ENCODE data around the gene NCR3LG1. TPM values are rescaled to one million over a fixed set of nuclear protein-coding genes. Genes with fewer than 3 reads are reported as not detected.

Gene NCR3LG1
- total and polyA plus RNA-seq, 9 of the 15 experiments (the other 6 are each of a cell fraction or from before 2014, with no cell fraction given) = 4.1 to 39.8 (median 25.1) TPM

DNA sequence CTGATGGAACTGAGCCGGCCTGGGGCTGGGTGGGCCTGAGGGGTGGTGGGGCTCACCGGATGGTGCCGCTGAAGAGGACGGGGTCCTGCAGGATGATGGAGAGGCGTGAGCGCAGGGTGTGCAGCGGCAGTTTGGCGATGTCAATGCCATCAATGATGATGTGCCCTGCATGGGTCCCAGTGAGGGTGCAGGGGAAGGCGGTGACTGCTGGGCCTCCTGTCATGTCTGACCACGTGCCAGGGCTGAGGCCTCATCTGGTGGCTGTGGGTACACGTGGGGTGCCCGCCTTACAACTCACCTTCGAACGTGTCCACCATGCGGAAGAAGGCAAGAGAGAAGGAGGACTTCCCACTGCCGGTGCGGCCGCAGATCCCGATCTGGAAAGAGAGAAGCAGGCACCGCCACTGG, 44.0 kb downstream of the NCR3LG1 start (continued):
- TF ChIP-seq, protein P1, sequence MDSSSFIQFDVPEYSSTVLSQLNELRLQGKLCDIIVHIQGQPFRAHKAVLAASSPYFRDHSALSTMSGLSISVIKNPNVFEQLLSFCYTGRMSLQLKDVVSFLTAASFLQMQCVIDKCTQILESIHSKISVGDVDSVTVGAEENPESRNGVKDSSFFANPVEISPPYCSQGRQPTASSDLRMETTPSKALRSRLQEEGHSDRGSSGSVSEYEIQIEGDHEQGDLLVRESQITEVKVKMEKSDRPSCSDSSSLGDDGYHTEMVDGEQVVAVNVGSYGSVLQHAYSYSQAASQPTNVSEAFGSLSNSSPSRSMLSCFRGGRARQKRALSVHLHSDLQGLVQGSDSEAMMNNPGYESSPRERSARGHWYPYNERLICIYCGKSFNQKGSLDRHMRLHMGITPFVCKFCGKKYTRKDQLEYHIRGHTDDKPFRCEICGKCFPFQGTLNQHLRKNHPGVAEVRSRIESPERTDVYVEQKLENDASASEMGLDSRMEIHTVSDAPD (CRISPR knock-in tag; IDR thresholded peaks at IDR 0.05) = no peak
- TF ChIP-seq MAFG (tag; conservative IDR thresholded peaks at IDR 0.05) (no peak), OTX1 (CRISPR knock-in tag; IDR thresholded peaks at IDR 0.05) (no peak), NCOA6 (IDR thresholded peaks at IDR 0.05) (no peak), HMG20A (CRISPR knock-in tag; conservative IDR thresholded peaks at IDR 0.05) (no peak), DPF2 (IDR thresholded peaks at IDR 0.05) (no peak), STAT5A (IDR thresholded peaks at IDR 0.05; ENCODE audit: borderline replicate concordance, low read length) (no peak), POLR2G (IDR thresholded peaks at IDR 0.05; ENCODE audit: low read depth, low read length) (no peak), MECOM (CRISPR knock-in tag; IDR thresholded peaks at IDR 0.05) (no peak)
- TF ChIP-seq, protein P2, sequence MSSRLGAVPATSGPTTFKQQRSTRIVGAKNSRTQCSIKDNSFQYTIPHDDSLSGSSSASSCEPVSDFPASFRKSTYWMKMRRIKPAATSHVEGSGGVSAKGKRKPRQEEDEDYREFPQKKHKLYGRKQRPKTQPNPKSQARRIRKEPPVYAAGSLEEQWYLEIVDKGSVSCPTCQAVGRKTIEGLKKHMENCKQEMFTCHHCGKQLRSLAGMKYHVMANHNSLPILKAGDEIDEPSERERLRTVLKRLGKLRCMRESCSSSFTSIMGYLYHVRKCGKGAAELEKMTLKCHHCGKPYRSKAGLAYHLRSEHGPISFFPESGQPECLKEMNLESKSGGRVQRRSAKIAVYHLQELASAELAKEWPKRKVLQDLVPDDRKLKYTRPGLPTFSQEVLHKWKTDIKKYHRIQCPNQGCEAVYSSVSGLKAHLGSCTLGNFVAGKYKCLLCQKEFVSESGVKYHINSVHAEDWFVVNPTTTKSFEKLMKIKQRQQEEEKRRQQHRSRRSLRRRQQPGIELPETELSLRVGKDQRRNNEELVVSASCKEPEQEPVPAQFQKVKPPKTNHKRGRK (tag; IDR thresholded peaks at IDR 0.05) = no peak
- TF ChIP-seq, protein P3, sequence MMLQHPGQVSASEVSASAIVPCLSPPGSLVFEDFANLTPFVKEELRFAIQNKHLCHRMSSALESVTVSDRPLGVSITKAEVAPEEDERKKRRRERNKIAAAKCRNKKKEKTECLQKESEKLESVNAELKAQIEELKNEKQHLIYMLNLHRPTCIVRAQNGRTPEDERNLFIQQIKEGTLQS (IDR thresholded peaks at IDR 0.05) = no peak
- TF ChIP-seq, protein P3 (CRISPR knock-in tag; conservative IDR thresholded peaks at IDR 0.05) = no peak
- TF ChIP-seq, protein P4, sequence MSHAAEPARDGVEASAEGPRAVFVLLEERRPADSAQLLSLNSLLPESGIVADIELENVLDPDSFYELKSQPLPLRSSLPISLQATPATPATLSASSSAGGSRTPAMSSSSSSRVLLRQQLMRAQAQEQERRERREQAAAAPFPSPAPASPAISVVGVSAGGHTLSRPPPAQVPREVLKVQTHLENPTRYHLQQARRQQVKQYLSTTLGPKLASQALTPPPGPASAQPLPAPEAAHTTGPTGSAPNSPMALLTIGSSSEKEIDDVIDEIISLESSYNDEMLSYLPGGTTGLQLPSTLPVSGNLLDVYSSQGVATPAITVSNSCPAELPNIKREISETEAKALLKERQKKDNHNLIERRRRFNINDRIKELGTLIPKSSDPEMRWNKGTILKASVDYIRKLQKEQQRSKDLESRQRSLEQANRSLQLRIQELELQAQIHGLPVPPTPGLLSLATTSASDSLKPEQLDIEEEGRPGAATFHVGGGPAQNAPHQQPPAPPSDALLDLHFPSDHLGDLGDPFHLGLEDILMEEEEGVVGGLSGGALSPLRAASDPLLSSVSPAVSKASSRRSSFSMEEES (CRISPR knock-in tag; IDR thresholded peaks at IDR 0.05) = no peak

Measured in K562 (cell line).